Stimulated activated CD4-positive, alpha-beta T cell treated with anti-CD3 and anti-CD28 coated beads, Interleukin-15, amount 100 ng/mL, for 48 hours (primary cell): ENCODE measurements around the gene LCT.
"Not testable (repeated sequence)": the region's sequence is repeated elsewhere in the genome, so short reads cannot be mapped to it uniquely, and the experiment has no call there.

ENCODE experiments used
- DNase-seq, 2 donors: peaks; one replicate each; pipeline ENCODE4 v3.0.0-alpha.2; 2020; ENCODE audit warnings: low read depth in 2 of 2

The LCT gene

DNA sequence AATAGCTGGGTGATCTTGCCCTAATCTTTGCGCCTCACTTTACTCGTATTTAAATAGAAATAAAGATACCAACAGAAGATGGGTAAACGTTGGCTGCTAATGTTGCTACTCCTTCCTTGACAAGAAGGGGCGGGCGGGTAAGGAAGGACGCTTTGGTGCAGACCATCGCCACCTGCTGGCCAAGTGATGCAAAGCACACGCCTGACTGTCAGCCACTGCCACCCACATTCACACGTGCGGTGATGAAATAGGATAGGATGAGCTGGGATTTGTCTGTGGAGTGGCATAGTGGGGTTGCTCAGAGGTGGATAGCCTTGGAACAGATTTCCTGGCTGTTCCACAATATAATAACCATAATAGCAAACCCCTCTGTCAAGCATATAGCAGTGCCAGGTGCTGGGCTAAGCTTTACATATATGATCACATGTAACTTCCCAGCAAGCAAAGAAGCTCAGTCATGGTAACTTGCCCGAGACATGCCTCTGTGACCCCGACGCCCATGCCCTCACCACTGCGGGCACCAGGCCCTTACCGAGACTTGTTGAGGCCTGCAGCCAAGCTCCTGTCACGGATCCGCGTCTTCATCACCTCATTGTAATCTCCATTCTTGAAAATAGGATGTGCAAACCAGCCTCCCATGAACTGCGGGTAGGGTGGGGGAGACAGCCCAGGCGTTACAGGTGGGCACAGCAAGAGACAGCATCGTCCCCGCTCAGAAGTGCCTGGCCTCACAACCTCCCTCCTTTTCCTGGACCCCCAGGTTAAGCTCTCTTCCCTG, 39.3 kb downstream of the LCT start:
- peak; percentile 65 to 73 for DNase-seq

DNA sequence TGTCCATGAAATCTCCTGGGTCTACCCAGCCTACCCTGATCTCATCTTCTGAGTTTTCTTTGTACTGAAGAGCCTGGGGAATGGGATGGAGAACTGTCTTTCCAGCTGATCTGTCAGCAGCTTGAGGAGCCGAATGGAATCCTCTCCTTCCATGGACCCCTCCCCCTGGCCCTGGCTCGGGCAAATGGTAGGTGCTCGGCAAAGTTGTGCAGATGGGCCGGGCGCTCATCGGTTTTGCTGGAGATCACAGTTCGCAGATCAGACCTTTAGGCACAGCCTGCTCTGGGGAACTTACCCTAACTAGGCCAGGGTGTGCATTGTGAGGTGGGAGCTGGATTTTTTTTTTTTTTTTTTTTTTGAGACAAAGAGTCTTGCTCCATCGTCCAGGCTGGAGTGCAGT, 40.4 kb downstream of the LCT start:
- no peak for DNase-seq

DNA sequence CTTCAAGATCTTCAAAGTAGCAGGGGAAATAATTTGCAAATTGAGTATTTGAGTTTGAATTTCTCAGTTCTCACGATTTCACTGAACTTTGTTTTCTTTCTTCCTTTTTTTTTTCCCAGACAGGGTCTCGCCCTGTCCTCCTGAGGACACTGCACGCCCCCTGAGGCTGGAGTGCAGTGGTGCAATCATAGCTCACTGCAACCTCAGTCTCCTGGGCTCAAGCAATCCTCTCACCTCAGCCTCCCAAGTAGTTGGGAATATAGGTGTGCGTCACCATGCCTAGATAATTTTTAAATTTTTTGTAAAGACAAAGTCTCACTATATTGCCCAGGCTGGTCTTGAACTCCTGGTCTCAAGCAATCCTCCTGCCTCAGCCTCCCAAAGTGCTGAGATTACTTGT, 41.3 kb downstream of the LCT start:
- DNase-seq = not testable (repeated sequence)

DNA sequence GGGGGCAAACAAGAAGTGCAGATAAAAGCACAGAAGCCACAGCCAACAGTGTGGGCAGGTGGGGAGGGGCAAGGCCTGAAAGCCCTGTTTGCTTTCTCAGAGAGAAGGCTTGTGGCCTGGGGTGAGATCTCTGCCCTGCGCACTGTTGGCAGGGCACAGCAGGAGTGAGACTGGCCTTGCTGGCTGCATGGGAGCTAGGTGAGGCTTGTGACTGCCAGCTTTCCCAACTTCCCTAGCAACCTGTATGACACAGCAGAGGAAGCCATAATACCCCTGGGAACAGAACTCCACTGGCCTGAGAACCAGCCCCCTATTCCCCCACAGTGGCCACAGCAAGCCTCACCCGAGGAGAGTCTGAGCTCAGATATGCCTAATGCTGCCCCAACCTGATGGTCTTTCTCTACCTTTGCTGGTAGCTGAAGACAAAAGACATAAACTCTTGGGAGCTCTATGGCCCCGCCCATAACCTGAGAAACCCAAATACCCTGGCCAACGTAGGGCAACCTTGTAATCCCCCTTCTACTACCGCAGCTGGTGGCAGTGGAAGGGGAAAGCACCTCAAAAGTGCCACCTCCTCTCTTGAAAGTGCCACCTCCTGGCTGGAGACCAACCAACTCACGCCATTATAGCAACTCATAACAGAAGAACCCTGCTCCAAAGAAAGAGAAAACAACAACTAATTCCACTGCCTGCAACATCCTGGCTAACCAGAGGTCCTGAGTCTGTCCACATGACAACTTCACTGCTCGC, 44.4 kb downstream of the LCT start:
- DNase-seq = no peak

DNA sequence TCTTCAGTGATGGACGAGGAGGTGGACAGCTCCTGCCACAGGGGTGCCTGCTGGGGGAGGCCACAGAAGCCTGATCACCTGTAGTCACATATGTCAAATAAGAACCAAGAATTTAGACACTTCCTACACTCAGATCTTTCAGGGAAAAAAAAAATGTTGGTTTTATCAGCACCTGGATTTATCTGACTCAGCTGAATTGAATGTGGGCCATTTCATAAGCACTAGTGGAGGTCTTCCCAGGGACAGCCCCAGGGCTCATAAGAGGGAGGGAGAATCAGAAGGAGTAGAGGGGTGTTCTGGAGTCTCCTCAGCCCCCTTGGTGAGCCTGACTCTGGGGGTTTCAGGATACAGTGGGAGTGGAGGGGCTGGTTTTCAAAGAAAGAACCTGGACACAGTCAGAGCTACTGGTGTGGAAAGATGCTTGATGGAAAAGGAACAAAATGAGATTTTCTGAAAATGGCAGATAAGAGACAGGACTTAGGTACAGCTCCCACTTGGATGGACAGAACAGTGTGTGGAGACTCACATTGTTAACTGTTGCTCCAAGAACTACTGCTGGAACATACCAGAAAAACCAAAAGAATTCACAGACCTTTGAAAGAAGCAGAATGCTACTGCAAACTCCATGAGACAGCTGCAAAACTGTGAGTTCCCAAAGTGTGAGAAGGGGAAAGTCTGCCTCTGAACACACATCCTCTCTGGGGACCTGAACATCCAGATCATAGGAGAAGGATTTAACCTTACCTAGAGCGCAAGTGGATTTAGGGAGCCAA, 45.4 kb downstream of the LCT start:
- DNase-seq = no peak

DNA sequence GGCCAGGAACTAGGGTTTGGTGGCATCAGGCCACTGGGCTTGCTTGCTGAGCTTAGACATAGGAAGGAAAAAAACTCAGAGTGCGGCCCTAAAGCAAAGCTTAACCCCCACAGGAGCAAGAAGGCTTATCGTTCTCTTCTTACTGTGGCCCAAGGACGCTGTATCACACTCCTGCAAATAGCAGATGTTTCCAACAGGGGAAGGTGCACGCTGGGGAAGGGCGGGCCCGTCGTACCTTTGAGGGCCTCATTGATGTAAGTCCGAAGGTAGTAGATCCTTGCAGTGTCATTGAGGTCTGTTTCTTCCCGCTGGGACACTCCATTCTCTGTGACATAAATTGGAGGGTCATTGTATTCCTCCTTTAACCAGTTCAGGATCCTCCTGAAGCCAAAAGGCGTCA, 46.6 kb downstream of the LCT start:
- DNase-seq = no peak

DNA sequence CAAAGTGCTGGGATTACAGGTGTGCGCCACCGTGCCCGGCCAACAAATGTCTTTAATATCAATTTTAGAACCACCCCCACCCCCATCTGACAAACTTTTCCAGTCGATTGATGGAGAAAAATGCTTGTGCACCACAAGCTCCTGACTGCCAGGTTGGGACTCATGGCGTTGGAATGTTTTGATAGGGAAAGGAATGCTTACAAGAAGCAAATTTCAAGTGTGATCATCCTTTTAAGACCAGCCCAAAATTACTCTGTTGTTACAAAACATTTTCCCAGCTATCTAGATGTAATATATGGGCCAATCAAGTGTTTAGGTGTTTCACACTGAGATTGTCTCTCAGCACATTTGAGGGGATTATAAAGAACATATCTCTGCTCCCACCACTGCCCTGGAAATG, 50.2 kb downstream of the LCT start:
- DNase-seq = no peak

DNA sequence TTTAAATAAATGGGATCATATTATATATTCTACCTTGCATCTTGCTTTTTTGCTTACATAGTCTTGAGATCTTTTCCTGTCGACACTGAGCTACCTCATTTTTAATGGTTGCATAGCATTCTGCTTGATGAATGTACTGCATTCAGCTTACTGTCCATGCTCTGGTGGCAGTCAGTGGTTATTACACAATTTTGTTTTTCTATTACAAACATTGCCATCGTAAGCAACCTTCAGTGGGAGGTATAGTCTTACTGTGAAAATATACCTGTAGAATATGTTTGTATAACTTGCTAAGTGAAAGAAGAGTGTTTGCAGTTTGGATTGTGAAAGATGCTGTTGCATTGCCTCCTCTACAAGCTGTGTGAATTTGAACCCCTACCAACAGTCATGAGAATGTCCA, 52.0 kb downstream of the LCT start:
- no peak for DNase-seq

GRCh38 chr2:135783439-135783838, 53.5 kb downstream of the LCT start:
- DNase-seq = no peak

DNA sequence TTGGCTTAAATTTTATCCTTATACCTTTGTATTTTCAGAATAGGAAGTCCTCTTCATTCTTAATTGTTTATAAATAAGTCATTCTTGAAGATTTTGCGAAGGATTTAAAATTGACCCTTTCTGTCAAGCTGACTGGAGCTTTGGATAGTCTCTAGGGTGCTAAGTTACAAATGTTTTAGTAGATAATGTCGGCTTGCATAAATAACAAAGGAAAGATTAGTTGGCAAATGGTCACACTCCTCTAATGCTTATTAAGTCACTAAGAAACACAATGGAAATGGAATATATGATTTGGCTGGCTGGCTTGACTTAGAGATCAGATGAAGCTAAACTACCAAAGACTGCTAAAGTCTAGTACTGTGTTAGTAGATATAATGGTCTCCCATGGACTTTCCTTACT, 54.8 kb downstream of the LCT start:
- no peak for DNase-seq

- no peak for DNase-seq
These were observed 60.6 kb downstream of the LCT start for GRCh38 chr2:135776367-135776766.

- no peak for DNase-seq
These were observed 61.6 kb downstream of the LCT start for GRCh38 chr2:135775420-135775819.

DNA sequence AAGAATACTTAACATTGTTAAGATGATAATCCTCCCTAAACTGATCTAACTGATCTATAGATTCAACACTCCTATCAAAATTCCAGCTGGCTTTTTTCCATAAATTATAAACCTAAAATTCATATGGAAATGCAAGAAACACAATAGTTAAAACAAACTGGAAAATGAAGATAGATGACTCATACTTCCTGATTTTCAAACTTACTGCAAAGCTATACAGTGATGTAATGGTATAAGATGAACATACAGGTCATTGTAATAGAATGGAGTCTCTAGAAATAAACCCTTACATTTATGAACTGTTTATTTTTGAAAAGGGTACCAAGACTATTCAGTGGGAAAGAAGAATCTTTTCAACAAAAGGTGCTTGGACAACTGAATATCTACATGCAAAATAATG, 63.1 kb downstream of the LCT start:
- DNase-seq = no peak

- DNase-seq = no peak
These were observed 63.7 kb downstream of the LCT start for GRCh38 chr2:135773319-135773718.

DNA sequence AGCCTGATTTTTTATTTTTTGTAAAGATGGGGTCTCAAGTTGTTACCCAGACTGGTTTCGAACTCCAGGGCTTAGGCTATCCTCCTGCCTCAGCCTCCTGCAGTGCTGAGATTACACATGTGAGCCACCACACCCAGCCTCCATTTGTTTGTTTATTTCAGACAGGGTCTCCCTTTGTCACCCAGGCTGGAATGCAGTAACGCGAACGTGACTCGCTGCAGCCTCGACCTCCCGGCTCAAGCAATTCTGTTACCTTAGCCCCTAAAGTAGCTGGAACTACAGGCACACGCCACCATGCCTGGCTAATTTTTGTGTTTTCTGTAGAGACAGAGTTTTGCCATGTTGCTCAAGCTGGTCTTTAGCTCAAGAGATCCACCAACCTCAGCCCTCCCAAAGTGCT, 68.1 kb downstream of the LCT start:
- DNase-seq = no peak

GRCh38 chr2:135762530-135762929, 74.5 kb downstream of the LCT start:
- DNase-seq = no peak

DNA sequence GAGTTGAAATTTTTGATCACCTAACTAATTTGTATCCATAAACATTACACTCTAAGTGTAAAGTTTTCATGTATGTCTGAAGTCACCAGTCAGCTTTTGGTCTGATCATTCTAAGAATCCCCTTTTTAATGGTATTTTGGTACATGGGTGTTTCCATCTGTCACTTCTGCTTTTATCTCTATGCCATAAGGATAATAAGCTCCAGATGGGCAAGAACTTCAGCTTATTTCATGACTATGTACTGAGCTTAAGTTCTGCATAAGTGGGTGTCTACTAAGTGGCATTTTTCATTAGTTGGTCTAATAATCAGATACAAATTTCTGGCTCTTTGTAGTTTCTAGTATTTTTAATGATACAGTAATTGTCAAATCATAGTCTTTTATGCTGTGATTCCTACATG, 75.0 kb downstream of the LCT start:
- DNase-seq = no peak

DNA sequence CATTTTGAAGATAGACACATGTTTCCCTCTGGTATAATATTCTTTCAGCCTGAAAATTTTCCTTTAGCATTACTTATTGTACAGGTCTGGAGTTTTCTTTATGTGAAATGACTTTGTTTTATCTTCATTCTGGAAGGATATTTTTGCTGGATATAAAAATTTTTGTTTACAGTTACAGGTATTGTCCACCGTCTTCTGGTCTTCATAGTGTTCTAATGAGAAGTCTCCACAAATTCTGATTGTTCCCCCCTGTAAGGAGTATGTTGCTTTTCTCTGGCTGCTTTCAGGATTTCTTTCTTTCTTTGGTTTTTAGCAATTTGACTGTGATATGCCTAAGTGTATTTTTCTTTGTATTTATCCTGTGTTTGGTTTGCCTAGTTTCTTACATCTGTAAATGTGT, 80.3 kb downstream of the LCT start:
- no peak for DNase-seq

GRCh38 chr2:135755573-135755972, 81.4 kb downstream of the LCT start:
- no peak for DNase-seq

- no peak for DNase-seq
These were observed 91.4 kb downstream of the LCT start for GRCh38 chr2:135745545-135745944.

DNA sequence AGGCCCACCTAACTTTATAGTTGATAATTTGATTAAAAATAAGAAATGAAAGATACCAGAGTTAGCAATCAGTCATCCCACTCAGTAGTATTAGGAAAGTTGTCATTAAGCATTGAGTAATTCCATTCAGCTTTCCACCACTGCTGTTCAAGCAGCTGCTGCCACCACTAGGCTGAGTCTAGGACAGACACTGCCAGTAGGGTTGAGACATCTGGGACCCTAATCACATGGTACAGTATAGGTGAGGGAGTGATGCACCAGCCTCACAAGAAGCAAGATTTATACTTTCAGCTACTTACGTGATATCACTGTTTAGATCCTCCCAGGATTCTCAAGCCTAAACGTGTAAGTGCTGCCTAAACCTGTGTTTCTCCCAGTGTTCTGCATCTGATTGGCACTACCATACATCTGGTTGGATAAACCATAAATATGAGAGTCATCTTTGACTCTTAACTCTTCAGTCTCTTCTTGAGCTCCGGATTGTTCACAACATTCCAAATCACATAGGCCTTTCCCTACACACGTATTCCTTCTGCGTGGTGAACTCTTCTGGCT, 92.1 kb downstream of the LCT start:
- peak; percentile 11 to 12 for DNase-seq

GRCh38 chr2:135743860-135744259, 93.1 kb downstream of the LCT start:
- no peak for DNase-seq
